Stimulated activated naive CD4-positive, alpha-beta T cell treated with Interleukin-2 at 50 U/mL for 16 hours (primary cell): ENCODE results near the gene PRIM2.
"Not testable (repeated sequence)": the region's sequence is repeated elsewhere in the genome, so short reads cannot be mapped to it uniquely, and the experiment has no call there.

Experiments used
- DNase-seq: peaks from one replicate; lab custom pipeline; 2025; lab: John Stamatoyannopoulos, UW

Gene PRIM2

DNA sequence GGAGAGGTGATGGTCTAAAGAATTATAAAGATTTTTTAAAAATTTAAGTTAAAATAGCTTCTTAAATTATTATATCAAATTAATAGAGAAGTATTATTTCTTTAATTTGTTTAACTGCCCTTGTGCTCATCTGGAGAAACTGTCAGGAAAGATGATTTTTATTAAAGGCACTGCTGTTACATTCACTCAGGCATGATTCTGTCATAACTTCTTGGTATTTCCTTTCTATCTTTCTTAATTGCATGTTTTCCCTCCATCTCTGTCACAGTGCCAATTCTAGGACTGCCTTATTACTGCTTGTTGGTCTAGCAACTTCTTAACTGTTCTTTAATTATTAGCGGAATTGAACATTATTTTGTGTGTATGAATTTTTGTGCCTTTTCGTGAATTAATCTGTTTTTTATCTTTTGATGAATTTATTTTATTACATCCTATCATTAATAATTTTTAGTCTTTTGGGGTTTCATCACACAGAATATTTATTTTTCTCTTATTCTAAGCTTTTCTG lies 47.7 kb downstream of the PRIM2 start:
- not testable (repeated sequence) for DNase-seq

DNA sequence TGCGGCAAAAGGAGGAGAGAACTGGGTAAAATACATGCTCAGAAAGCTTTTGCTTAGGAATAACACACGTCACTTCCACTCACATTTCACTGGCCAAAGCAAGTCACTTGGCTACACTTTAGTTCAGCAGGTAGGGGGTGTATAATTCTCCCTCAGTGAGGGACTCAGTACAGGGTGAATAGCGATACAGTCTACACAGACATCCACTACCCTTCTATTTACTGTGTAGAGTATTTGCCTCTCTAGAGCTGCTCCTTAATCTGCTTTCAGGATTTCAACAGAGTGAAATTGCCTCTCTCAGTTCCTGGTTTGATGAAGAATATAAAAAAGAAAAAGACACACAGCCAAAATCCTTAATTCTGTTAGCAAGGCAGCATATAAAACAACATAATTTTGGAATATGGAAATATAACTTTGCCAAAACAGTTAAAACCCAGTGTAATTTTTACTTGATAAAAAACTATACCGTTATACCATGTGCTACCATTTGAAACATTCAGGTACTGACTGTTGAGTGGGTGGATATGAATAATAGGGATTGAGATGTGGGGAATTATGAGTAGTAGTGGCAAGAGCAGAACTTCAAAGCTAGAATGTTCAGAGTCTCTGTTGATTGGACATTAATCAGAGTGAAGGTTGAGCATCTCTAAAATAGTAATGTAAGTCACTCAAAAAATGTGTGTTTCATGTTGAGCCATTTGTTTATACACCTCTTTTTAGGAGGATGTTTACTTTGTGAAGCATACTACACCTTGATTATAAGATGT lies 51.7 kb downstream of the PRIM2 start:
- not testable (repeated sequence) for DNase-seq

DNA sequence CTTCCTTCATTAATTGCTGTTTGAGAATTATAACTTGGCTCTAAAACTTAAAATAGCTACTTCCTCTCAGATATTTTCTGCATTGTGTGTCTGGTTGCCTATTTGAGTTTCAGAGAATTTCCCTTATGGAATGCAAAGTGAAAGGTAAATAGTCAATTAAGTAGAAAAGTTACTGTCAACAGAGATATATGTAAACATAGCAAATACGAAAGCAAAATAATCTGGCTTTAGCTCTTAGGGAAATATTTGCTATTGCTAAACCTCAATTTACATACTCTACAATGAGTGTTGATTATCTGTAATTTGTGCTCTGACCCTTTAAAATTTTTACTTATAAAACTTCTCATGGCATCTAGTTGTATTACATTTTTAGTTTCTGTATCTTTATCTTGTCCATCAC lies 54.3 kb downstream of the PRIM2 start:
- DNase-seq = not testable (repeated sequence)

- DNase-seq = not testable (repeated sequence)
Observed at GRCh38 chr6:57374764-57375163, 57.3 kb downstream of the PRIM2 start.

DNA sequence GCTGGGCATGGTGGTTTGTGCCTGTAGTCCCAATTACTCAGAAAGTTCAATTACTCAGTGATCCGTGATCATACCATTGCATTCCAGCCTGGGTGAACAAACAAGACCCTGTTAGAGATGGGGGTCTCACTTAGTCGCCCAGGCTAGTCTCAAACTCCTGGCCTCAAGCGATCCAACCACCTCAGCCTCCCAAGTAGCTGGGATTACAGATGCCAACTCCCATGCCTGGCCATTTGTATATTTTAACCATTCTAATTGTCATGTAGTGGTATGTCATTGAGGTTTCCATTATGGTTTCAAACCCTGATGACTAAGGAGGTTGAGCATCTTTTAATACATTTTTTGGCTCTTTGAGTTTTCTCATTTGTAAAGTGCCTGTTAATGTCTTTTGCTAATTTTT lies 58.7 kb downstream of the PRIM2 start:
- DNase-seq = not testable (repeated sequence)

GRCh38 chr6:57389038-57389592 lies 71.7 kb downstream of the PRIM2 start:
- DNase-seq = not testable (repeated sequence)

DNA sequence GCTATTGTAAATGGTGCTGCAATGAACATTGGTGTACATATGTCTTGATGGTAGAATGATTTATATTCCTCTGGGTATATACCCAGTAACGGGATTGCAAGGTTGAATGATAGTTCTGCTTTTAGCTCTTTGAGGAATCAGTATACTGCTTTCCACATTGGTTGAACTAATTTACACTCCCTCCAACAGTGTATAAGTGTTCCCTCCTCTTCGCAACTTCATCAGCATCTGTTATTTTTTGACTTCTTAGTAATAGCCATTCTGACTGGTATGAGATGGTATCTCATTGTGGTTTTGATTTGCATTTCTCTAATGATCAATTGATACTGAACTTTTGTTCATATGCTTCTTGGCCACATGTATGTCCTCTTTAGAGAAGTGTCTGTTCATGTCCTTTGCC lies 73.4 kb downstream of the PRIM2 start:
- DNase-seq = not testable (repeated sequence)

GRCh38 chr6:57392047-57392446 lies 74.6 kb downstream of the PRIM2 start:
- DNase-seq = not testable (repeated sequence)

- not testable (repeated sequence) for DNase-seq
Observed at GRCh38 chr6:57419341-57419740, 101.9 kb downstream of the PRIM2 start.

DNA sequence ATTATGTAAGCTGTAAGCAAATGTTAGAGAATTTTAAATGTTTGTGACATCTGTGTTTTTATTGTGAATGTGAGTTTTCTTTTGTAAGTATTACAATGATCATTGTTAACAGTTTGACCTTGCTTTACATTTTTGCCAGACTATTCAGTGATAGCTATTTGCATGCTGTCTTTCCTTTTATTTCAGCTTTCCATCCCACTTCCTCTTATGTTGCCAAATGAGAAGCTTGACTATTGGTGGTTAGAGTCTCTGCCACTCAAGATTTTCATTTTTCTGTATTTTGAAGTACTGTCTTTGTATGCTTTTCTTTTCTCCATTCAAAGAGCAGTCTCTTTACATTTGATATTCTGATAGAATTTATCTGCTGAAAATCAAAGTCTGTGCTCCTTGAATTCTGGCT lies 104.1 kb downstream of the PRIM2 start:
- DNase-seq = no peak

DNA sequence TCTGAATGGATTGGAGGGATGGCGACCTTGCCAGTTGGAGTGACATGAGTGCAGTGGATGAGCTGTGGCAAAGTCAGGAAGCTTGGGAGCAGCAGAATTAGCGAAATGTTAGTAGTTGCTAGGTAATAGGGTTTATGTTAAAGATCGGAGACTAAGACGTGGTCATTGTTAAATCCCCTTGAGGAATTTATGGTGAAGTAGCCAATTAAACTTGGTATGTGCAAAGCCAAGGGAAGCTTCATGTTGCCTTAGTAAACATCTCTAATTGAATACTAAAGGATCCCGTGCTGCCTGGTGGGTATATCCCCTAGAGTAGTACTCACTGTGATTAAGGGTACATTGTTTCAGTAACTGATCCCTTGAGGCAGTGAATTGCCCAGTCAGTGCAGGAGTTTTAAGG lies 106.0 kb downstream of the PRIM2 start:
- no peak for DNase-seq

- DNase-seq = not testable (repeated sequence)
Observed at GRCh38 chr6:57431742-57432141, 114.3 kb downstream of the PRIM2 start.

GRCh38 chr6:57432157-57432556 lies 114.7 kb downstream of the PRIM2 start:
- no peak for DNase-seq

- no peak for DNase-seq
Observed at GRCh38 chr6:57432919-57433684, 115.7 kb downstream of the PRIM2 start.

GRCh38 chr6:57433790-57434189 lies 116.4 kb downstream of the PRIM2 start:
- not testable (repeated sequence) for DNase-seq

GRCh38 chr6:57434944-57435343 lies 117.5 kb downstream of the PRIM2 start:
- DNase-seq = no peak

GRCh38 chr6:57435475-57436160 lies 118.2 kb downstream of the PRIM2 start:
- no peak for DNase-seq

- not testable (repeated sequence) for DNase-seq
Observed at GRCh38 chr6:57440735-57441134, 123.3 kb downstream of the PRIM2 start.

GRCh38 chr6:57442133-57442532 lies 124.7 kb downstream of the PRIM2 start:
- DNase-seq = not testable (repeated sequence)

GRCh38 chr6:57443181-57443580 lies 125.8 kb downstream of the PRIM2 start:
- not testable (repeated sequence) for DNase-seq

- not testable (repeated sequence) for DNase-seq
Observed at GRCh38 chr6:57444787-57445186, 127.4 kb downstream of the PRIM2 start.

DNA sequence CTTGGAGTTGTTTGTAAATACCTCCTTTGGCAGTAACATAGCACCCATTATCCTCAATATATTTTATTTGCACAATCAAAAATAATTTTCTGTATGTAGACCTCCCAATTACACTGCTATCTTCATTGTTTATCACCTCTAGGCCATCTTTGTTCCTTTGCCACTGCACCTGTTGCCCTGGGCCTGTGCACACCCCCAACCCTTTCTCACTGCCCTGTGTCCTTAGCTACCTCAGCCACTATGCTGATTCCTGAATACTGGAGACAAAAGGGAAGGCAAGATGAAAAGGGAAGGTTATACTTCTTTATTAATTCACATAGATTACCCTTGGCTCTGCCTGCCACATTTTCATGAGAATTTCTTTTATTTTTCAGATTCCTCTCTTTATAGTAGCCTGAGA lies 127.9 kb downstream of the PRIM2 start:
- not testable (repeated sequence) for DNase-seq
